Esophagus muscularis mucosa (tissue), 3 donors: ENCODE results near the gene MAEA.

Experiments
- CTCF ChIP-seq, 3 experiments: fragments of 200-600 bp in 2 of 3; fragments of 450-650 bp in 1 of 3; sonication (generic) in 2 of 3; IDR thresholded peaks; one replicate each; pipeline ENCODE4 v1.5.1; 2017 to 2019; ENCODE audit warnings: antibody characterized with exemption in 3 of 3, mild to moderate bottlenecking in 2 of 3, moderate library complexity in 1 of 3
- POLR2A ChIP-seq: fragments of 450-650 bp; IDR thresholded peaks from one replicate; pipeline ENCODE4 v1.6.1; 2017; ENCODE audit warnings: antibody characterized with exemption, moderate library complexity, mild to moderate bottlenecking, low read depth

GRCh38 chr4:1325681-1326635 is 36.3 kb downstream of the MAEA start:
- TF ChIP-seq CTCF (IDR thresholded peaks at IDR 0.05) (no peak), POLR2A (no peak)
